Measurements from ENCODE around the gene CDKN2D.

GRCh38 chr19:10538204-10538983 is 30.4 kb downstream of the CDKN2D start:
- no peak for TF ChIP-seq EZH2 (IDR thresholded peaks at IDR 0.05; ENCODE audit: insufficient read depth, poor library complexity, severe bottlenecking)
- no peak for TF ChIP-seq EZH2phosphoT487 (IDR thresholded peaks at IDR 0.05; ENCODE audit: insufficient read depth, low read depth)
